GM19351 (cell line): ENCODE results near the gene VIM.
A peak's percentile ranks its signal among the peaks of the same experiment; 100 is the strongest.
"Not testable (repeated sequence)": the region's sequence is repeated elsewhere in the genome, so short reads cannot be mapped to it uniquely, and the experiment has no call there.

Experiments
- ATAC-seq: cut with Tn5 transposase; IDR thresholded peaks from one replicate; pipeline ENCODE4 v1.9.1; 2021; ENCODE audit warnings: mild to moderate bottlenecking, moderate library complexity; ENCODE audit not compliant: unreplicated experiment

The VIM gene

GRCh38 chr10:17231788-17232187 is 3.7 kb downstream of the VIM start:
- no peak for ATAC-seq

GRCh38 chr10:17232276-17232960 is 4.4 kb downstream of the VIM start:
- peak; percentile 10 for ATAC-seq

- ATAC-seq, result no peak
Observed at GRCh38 chr10:17233286-17233991, 5.4 kb downstream of the VIM start.

- ATAC-seq, result no peak
Observed at GRCh38 chr10:17234431-17234945, 6.4 kb downstream of the VIM start.

GRCh38 chr10:17235136-17235535 is 7.1 kb downstream of the VIM start:
- no peak for ATAC-seq

- no peak for ATAC-seq
Observed at GRCh38 chr10:17236468-17237148, 8.6 kb downstream of the VIM start.

- no peak for ATAC-seq
Observed at GRCh38 chr10:17237149-17237527, 9.1 kb downstream of the VIM start.

GRCh38 chr10:17237915-17238444 is 9.9 kb downstream of the VIM start:
- ATAC-seq, result no peak

GRCh38 chr10:17238445-17239291 is 10.6 kb downstream of the VIM start:
- ATAC-seq, result no peak

- no peak for ATAC-seq
Observed at GRCh38 chr10:17239345-17240085, 11.5 kb downstream of the VIM start.

GRCh38 chr10:17240096-17240495 is 12.1 kb downstream of the VIM start:
- no peak for ATAC-seq

GRCh38 chr10:17240616-17241015 is 12.6 kb downstream of the VIM start:
- ATAC-seq, result no peak

GRCh38 chr10:17241611-17242333 is 13.7 kb downstream of the VIM start:
- ATAC-seq, result no peak

GRCh38 chr10:17244700-17245365 is 16.8 kb downstream of the VIM start:
- ATAC-seq, result no peak

GRCh38 chr10:17247210-17247609 is 19.2 kb downstream of the VIM start:
- ATAC-seq, result no peak

- no peak for ATAC-seq
Observed at GRCh38 chr10:17248964-17249363, 20.9 kb downstream of the VIM start.

- ATAC-seq, result peak; percentile 52
Observed at GRCh38 chr10:17249820-17250219, 21.8 kb downstream of the VIM start.

- no peak for ATAC-seq
Observed at GRCh38 chr10:17250736-17251135, 22.7 kb downstream of the VIM start.

GRCh38 chr10:17254543-17255050 is 26.6 kb downstream of the VIM start:
- not testable (repeated sequence) for ATAC-seq
